Right lobe of liver (tissue), 4 donors: ENCODE results near the gene NVL.

ENCODE experiments used
- CTCF ChIP-seq, 4 donors: fragments of 200-600 bp in 3 of 4; fragments of 450-650 bp in 1 of 4; IDR thresholded peaks; one replicate each; pipeline versions ENCODE4 v1.5.1 to v1.8.0; 2016 to 2022; ENCODE audit warnings: antibody characterized with exemption in 4 of 4, mild to moderate bottlenecking in 2 of 4
- POLR2A ChIP-seq: fragments of 450-650 bp; IDR thresholded peaks from one replicate; pipeline ENCODE4 v1.6.1; 2017; ENCODE audit warnings: antibody characterized with exemption, mild to moderate bottlenecking
- donor health status: DM: no; HTN: no; CAD: no.
- donor health status: DM: no; HTN: no; CAD: no.
- donor health status: DM: no; HTN: yes; CAD: no.

- TF ChIP-seq CTCF (IDR thresholded peaks at IDR 0.05), result no peak
- no peak for TF ChIP-seq POLR2A
Measured at GRCh38 chr1:224253721-224254120, 76.3 kb downstream of the NVL start.
